AG04450 (cell line): Measurements from ENCODE around the gene PDE4A. TPM values are rescaled to one million over a fixed set of nuclear protein-coding genes. Genes with fewer than 3 reads are reported as not detected.

Experiments
- CTCF ChIA-PET: fragments of 300-600, 350-600 bp; formaldehyde crosslinking; extraction: SDS; loops from one replicate; lab custom pipeline; 2022; ENCODE audit warnings: antibody characterized with exemption, inconsistent platforms; lab: Charles Lee
- POLR2A ChIA-PET: fragments of 350-600 bp; formaldehyde crosslinking; extraction: SDS; loops from one replicate; lab custom pipeline; 2021; ENCODE audit warnings: antibody characterized with exemption, inconsistent platforms; lab: Yijun Ruan, JAX
- DNase-seq: peaks from one replicate; pipeline ENCODE4 v3.0.0-alpha.2; 2011; ENCODE audit warnings: low read depth, low spot score
- H3K27ac ChIP-seq: one replicate; pipeline ENCODE4 v1.5.1; 2012; ENCODE audit warnings: low read depth, low read length, control low read depth
- H3K27me3 ChIP-seq: one replicate; pipeline ENCODE4 v1.6.0; 2012; ENCODE audit warnings: low read length; ENCODE audit not compliant: control insufficient read depth, insufficient read depth
- H3K4me3 ChIP-seq: 2 replicates; pipeline ENCODE4 v1.5.1; 2011; ENCODE audit warnings: mild to moderate bottlenecking, low read depth, low read length, control low read depth
- H3K9me3 ChIP-seq: 2 replicates; pipeline ENCODE4 v1.5.1; 2012; ENCODE audit warnings: low read length; ENCODE audit not compliant: control insufficient read depth, insufficient read depth
- polyA plus RNA-seq: library from polyadenylated mRNA; depleted of rRNA; stranded (reverse); fragments of >200 nt; gene quantifications from 2 replicates; pipeline ENCODE4 v1.2.3, GENCODE V29; 2011
- TF ChIP-seq, protein P1 (sequence below): IDR thresholded peaks from 2 replicates; pipeline ENCODE4 v1.5.1; 2011; ENCODE audit warnings: low read depth, low read length, control low read depth, inconsistent platforms

Gene PDE4A
- polyA plus RNA-seq, 1 experiment = 2.9 TPM

DNA sequence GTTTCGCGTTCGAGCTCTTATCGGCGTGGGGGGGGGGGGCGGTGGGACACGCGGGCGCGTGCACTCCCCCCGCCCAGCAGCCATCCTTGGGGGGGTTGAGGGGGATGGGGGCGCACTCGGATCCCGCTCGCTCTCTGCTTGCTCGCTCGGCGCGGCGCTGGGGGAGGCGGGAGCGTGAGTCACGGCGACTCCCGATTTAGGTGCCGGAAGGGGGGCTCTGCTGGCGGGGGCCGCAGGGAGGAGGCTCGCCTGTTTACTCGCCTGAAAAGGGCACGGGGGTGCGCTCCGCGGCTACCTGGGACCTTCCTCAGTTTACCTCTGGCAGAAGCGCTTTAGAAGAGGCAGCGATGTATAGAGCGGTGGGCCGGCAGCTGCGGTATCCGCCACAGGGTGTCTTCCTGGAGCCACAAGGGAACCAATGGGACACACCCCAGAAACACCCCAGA, 1.1 kb upstream of the PDE4A start:
- TF ChIP-seq, protein P1, sequence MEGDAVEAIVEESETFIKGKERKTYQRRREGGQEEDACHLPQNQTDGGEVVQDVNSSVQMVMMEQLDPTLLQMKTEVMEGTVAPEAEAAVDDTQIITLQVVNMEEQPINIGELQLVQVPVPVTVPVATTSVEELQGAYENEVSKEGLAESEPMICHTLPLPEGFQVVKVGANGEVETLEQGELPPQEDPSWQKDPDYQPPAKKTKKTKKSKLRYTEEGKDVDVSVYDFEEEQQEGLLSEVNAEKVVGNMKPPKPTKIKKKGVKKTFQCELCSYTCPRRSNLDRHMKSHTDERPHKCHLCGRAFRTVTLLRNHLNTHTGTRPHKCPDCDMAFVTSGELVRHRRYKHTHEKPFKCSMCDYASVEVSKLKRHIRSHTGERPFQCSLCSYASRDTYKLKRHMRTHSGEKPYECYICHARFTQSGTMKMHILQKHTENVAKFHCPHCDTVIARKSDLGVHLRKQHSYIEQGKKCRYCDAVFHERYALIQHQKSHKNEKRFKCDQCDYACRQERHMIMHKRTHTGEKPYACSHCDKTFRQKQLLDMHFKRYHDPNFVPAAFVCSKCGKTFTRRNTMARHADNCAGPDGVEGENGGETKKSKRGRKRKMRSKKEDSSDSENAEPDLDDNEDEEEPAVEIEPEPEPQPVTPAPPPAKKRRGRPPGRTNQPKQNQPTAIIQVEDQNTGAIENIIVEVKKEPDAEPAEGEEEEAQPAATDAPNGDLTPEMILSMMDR = no peak
- peaks cover 9% of the 10 kb centered on the region for H3K9me3 ChIP-seq
- POLR2A ChIA-PET = interaction anchor here (0.6 to 1.4 kb wide), 2 partner anchors 16 to 193 kb away, joined by 3 to 7 read pairs; partner anchors contain the start of gene CDC37
- H3K27me3 ChIP-seq = peaks cover 14% of the 10 kb centered on the region
- peak overlapping the region; percentile 58 for H3K4me3 ChIP-seq
- CTCF ChIA-PET = interaction anchor here (0.7 to 6.5 kb wide), 3 partner anchors 14 to 271 kb away, joined by 5 to 87 read pairs (median 17); partner anchors contain the start of gene CDC37
- no peak for DNase-seq
- peak overlapping the region; percentile 52 for H3K27ac ChIP-seq

DNA sequence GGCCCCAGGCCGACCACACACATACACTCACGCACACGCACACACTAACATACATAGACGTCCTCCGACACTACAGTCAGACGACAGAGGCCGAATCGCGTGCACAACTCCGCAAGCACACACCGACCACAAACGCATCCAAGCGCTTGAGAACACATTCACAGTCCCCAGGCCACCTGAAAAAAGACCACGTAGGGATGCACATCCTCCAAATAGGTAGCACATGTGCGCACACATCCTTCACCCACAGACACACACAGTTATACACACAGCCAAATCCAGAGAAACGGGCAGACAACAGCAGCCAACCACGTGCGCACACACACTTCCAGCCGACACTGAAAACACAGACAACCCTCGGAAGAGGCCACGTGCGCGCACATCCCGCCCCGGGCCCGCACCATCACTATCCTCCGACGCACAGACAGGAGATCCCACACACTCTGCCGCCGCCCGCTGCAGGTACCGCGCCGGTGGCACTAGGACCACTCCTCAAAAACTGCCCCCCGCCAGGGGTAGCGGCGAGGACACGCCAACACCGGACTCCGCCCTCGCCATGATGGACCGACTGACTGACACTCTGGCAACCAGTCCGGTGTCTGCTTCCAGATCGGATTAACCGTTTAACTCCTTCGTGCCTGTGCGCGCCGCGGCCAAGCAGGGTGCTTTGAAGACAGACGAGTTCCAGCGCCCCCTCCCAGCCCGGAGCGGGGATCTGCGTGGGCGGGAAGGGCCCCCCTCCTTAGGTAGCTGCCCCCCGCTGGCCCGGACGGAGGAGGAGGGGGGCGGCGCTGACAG, 493 bp upstream of the PDE4A start:
- peaks cover 14% of the 10 kb centered on the region for H3K27me3 ChIP-seq
- TF ChIP-seq, protein P1 = no peak
- CTCF ChIA-PET = interaction anchor here (0.7 to 6.5 kb wide), 3 partner anchors 14 to 270 kb away, joined by 5 to 87 read pairs (median 5); partner anchors contain the start of gene CDC37
- POLR2A ChIA-PET = interaction anchor here (0.6 kb wide), 1 partner anchor 12 kb away, joined by 4 read pairs; no protein-coding TSS in a partner anchor
- peak overlapping the region; percentile 58 for H3K4me3 ChIP-seq
- no peak for DNase-seq
- H3K27ac ChIP-seq = peak overlapping the region; percentile 52
- peaks cover 4% of the 10 kb centered on the region; the same call in 1 of the 2 replicates for H3K9me3 ChIP-seq

DNA sequence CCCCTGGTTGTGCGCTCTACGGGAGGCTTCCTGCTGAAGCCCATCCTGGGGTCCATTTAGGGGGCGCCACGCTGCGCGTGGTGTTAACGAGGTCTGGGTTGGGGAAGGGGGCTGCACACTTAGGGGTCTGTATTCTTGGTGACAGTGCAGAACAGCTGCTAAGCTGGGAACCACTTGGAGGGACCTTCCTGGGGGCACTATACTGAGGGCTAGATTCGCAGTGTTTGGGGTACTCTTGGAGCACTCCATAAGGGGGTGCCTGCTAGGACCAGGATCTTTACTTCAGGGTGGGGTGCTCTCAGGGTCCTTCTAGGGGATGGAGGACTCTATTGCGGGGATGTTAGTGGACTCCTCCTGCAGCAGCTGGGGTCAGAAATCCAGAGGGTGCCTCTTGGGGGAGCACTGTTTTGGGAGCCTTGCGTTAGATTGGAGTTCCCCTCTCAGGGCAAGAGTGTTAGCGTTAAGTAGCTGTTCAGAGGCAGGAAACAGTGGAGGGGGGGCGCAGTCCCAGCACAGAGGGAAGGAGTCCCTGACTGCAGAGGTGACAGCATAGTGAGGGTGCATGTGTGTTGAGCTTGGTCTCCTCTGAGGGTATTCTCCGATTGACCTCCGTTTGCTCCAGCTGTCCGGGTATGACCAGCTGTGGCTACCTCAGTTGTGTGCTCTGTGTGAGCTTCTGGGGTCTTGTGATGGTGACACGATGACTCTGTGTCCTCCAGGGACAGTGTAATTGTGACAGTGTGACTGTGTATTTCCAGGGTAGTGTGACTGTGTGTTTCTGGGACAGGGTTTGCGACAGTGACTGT, 1.1 kb downstream of the PDE4A start:
- peaks cover 14% of the 10 kb centered on the region for H3K27me3 ChIP-seq
- POLR2A ChIA-PET = interaction anchor here (0.8 kb wide), 1 partner anchor 130 kb away, joined by 3 read pairs; no protein-coding TSS in a partner anchor

DNA sequence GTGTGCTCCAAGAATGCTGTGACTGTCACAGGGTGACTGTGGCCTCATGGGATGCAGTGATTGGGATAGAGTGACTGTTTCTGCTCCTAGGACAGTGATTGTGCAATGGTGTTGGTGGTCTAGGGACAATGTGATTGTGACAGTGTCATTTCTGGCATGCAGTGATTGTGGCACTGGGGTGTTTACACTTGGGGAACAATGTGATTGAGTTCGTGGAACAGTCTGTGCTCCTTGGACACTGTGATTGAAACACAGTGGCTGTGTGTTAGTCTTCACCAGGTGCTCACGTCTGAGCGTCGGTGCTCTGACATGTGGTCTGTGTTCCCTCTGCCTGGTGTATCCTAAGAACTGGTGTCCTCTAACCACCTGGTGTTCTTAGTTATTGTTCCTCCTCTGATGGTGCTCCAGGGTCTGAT, 1.7 kb downstream of the PDE4A start:
- ChIA-PET POLR2A (no interaction called here), CTCF (interaction anchor here (1.1 kb wide), 1 partner anchor 19 kb away, joined by 4 read pairs; the partner anchor contains the start of gene CDC37)
- DNase-seq = no peak
- H3K9me3 ChIP-seq = no peaks in the 10 kb centered on the region; the same call in 1 of the 2 replicates
- TF ChIP-seq, protein P1 = no peak
- peaks cover 8% of the 10 kb centered on the region for H3K27me3 ChIP-seq
- no peak overlapping the region for H3K4me3 ChIP-seq
- H3K27ac ChIP-seq = no peak overlapping the region

More for the DNA sequence above, 1.1 kb downstream of the PDE4A start:
- Histone ChIP-seq H3K9me3 (peaks cover 4% of the 10 kb centered on the region; the same call in 1 of the 2 replicates), H3K27ac (no peak overlapping the region), H3K4me3 (peak overlapping the region; percentile 54)
- no peak for DNase-seq
- CTCF ChIA-PET = interaction anchor here (1.1 kb wide), 1 partner anchor 18 kb away, joined by 4 read pairs; the partner anchor contains the start of gene CDC37
- TF ChIP-seq, protein P1 = no peak
